ENCODE measurements around the gene PTPRM.

Gene PTPRM

GRCh38 chr18:8215741-8216140, 648.6 kb downstream of the PTPRM start:
- DNase-seq = no peak

DNA sequence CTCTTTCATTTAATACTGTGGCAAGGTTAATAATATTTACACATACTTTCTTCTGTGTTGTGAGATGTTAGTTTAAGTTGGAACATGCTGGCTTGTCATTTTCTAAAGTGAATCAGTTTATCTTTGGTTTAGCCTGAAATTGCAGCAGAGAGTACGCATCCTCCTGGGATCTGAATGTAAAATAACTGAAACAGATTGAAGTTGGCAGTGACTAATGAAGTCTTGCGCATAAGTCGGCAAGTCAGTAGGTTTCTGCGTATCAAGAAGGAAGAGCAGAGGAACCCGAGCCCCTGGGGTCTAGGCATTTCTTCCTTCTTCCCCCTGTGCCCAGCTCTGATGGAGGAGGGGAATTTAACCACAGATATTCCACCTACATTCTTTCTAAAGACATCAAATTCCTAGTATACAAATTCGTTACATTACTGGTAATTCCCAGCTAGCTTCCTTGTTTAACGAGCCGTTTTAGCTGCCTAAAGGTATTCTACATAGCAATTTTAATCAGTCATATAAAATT, 650.0 kb downstream of the PTPRM start:
- DNase-seq = no peak

GRCh38 chr18:8218197-8218596, 651.1 kb downstream of the PTPRM start:
- DNase-seq = no peak

DNA sequence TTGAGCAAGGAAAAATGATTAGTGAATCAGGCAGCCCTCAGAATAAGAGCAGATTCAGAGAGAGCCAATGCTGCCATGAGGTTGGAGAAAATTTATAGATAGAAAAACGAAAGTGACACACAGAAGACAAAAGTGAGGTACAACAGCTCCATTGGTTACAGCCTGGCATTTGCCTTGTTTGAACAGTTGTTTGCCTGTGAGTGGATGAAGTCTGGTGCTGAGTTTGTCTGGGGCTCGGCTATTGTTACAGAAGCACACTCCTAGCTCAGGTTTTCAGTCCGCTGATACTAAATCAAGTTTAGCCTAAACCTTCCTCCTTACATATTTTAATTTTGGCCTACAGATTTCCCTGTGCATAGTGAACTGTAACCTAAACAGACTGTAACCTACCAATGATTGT, 654.3 kb downstream of the PTPRM start:
- no peak for DNase-seq

DNA sequence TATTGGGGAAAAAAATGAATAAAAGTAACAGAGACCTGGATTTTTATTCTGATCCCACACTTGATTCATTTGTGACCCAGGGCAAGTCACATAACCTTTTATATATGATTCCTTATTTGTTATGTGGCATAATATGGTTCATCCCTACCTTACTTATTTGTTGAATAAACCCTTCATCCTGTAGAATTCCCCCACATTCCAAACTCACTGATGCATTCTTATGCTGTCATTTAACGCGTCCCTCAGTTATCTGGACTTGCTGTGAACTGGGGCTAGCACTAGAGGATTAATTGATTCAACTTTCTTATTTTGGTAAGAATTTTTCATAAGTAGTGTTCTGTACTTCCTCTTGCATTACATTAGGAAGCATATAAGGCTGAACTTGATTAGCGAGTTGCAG, 657.5 kb downstream of the PTPRM start:
- no peak for DNase-seq

DNA sequence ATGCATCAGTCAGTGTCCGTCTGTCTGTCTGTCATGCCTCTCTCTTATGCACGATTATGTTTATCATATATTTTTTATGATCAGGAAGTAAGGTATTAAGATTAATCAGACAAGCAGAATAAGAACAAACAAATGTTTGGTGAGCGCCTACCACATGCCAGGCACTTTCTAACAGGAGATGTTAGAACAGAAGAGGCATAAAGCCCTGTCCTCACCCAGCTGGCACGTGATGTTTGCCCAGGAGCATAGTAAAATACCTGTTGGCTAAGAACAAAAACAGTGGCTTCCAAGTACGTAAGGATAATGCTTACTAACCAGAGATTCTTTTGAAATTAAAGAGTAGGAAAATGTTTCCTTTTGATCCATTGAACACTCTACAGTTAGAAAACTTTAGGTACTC, 661.9 kb downstream of the PTPRM start:
- DNase-seq = no peak

DNA sequence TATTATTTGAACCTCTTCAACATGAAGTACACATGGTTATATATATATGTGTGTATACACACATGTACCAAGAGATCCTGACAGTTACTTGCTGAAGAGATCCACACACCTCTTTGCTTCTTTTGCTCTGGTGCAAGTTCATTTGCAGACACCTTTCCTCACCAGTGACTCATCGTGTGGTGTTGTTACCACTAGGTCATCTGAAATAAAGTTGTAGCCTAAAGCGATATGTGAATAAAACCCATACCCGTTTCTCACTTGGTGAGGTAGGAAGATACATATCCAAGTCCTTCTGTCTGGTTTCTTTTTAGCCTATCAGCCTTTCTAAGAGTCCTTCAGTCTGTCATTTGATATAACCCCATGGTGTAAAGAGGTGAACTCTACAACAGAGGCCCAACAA, 662.7 kb downstream of the PTPRM start:
- no peak for DNase-seq

DNA sequence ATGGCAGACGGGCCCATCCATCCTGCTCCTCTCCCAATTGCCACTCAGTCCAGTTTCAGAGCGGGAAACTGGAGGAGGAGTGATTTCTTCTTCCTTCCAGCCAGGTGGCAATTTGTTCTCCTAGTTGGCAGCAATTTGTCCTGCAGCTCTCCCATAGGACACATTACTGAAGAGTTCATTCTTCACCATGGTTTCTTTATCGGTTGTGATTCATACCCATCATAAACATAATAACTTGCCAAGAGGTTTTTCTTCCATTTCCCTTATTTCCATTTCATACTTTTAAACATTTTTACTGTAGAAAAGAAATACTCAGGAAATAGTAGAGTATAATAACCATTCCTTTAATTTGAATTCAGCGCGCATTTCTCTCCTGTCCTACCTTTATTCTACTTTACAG, 664.2 kb downstream of the PTPRM start:
- no peak for DNase-seq

DNA sequence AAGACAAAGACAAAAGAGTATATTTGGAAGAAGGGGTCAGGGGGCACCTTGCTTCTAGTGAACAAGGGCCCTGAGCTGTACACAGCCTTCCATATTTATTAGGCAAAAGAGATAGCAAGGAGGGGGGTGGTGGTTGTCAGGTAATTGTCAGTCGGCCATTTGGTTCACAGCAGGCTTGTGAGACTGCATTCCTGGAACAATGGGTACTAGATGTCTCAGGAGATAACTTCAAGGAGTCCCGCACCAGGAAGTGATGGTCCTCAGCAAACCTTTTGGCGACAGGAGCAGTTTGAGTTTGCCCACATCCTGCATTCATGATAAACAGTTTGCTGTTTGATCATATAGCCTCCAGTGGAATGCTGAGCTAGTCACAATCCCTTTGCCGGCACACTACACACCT, 665.7 kb downstream of the PTPRM start:
- no peak for DNase-seq

DNA sequence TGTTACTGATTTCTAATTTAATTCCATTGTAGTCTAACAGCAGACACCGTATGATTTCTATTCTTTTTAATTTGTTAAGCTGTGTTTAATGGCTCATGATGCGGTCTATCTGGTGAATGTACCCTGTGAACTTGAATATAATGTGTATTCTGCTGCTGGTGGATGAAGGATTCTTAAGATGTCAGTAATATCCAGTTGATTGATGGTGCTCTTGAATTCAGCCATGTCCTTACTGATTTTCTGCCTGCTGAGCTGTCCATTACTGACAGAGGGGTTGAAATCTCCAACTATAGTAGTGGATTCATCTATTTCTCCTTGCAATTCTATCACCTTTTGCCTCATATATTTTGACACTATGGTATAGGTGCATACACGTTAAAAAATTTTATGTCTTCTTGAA, 668.8 kb downstream of the PTPRM start:
- no peak for DNase-seq

GRCh38 chr18:8238507-8238906, 671.4 kb downstream of the PTPRM start:
- no peak for DNase-seq

DNA sequence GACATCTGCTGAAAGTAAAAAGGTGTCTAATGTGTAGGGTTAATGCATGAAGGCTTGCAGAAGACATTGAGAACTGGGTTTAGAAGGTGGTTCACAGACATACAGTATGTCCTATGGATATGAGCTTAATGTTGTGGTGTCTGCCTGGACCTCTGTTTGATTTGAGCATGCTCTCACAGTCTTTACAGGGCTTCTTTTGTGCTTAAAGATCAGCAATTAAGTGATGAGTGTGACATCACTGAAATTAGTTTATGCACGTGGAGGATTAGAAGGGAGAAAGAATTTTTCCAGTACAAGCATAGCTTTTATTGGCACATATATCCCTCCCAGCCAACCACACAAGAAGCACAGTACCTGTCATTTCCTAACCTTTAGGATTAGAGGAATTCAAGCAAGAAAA, 674.6 kb downstream of the PTPRM start:
- DNase-seq = no peak

- DNase-seq = no peak
Observed at GRCh38 chr18:8242151-8242696, 675.1 kb downstream of the PTPRM start.

DNA sequence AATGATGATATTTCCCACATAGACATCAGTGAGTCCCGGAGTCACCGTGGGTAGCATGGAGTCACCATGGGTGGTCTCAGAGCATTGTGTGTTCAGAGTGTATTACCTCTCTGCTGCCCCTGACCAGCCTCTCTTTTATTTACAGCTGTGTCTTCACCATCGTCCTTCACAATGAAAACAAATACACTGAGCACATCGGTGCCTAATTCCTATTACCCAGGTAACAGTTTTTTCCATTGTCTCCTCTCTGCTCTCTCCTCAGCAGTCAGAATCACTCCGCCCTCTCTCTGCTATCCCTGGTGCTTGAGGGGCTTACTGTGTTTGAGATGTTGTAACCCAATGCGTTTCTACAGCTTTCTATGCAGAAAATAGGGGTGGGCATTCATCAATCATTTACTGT, 680.6 kb downstream of the PTPRM start:
- no peak for DNase-seq

- DNase-seq = no peak
Observed at GRCh38 chr18:8248576-8248975, 681.5 kb downstream of the PTPRM start.

DNA sequence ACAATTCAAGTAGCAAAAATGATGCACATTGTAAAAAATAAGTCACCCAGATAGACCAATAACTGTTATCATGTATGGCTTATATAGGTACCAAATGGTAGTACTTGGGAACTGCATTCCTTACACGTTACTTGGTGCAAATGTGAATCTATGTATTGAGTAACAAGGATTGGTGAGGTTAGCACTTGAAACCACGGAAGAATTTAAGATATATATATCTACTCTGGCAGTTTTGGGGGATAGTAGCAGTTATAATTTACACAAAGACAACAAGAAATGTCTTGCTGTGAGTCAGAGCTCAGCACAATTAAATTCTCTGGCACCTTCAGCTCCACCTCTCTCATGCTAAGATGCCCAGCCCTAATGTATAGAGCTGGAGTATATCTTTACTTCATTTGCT, 682.7 kb downstream of the PTPRM start:
- no peak for DNase-seq

- no peak for DNase-seq
Observed at GRCh38 chr18:8252371-8252770, 685.3 kb downstream of the PTPRM start.

- no peak for DNase-seq
Observed at GRCh38 chr18:8253944-8254343, 686.8 kb downstream of the PTPRM start.

DNA sequence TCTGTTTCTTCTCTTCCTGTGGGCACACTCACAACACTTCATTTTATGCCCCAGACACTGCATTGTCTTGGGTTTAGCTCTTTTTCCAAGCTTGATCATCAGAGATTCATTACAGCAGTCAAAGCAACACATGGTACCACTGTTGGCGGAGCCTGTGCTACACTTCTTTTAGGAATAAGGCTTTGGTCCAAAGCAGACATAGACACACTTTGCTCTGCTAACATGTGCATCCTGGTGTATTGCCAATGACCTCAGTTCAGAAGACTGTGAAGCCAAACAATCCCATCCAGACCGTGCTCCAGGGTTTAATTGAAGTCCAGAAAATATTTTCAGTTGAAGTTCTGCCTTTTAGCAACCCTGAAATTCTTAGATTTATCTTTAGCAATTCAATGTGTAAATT, 687.5 kb downstream of the PTPRM start:
- DNase-seq = no peak

DNA sequence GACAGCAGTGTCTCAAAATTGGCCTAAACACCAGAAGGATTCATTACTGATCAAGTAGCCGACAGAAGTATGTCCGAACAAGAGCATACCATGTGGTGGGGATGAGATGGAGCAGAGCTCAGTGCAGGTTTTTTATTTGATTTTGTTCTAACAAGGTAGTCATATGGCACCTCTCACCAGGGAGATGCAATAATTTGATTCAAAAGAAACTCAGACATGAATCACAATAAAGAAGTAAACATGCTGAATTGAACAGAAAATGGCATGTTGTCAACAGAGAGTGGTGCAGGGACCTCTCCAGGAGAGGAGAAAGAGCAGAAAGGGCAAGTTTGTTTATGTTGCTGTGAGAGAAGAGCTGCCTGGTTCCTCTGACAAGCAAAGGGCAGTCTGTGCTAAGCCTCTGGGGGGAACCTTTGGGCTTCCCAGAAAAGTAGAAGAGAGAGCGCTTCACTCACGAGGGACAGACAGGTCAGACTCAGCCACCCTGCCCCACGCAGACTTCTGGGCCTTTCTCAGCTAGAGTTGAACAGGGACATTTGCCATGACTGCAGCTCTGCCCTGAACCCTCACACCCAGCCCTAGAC, 690.8 kb downstream of the PTPRM start:
- no peak for DNase-seq

GRCh38 chr18:8260319-8260718, 693.2 kb downstream of the PTPRM start:
- DNase-seq = no peak

GRCh38 chr18:8260827-8261226, 693.7 kb downstream of the PTPRM start:
- no peak for DNase-seq

DNA sequence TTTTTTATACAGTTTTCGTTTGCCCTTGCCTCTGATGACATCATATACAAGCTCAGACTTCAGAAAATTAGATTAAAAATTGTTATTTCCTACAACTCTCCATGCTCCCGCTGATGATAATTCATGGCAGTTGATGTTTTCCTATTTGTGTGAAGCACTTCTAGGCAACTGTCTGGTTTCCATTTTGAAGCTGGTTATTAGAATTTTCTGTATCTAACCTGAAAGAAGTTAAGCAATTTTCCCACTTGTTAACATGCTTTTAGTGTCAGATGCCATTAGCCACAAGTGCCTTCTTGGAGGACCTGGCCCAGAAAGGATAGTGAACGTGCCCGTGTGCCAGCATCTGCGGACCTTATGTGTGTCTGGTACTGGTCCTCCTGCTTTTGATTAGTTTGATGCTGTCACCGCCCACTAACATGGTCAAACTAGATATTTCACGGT, 694.6 kb downstream of the PTPRM start:
- no peak for DNase-seq

DNA sequence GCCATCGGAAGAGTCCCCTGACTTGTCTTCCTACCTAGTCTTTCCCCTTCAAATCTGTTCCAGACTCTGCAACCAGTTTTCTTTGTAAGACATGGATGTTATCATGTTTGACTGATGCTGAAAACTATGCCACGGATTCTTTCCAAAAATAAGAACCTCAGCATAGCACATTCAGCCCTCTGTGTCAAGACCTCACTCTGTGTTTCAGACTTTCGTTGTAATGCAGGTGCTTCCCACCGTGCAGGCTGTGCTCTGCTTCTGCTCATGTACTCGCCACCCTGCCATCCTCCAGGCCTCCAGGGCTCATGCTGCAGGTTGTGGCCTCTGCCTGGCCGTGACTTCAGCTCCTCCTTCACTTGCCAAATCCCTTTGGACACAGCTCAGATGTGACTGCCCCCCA, 695.1 kb downstream of the PTPRM start:
- no peak for DNase-seq

DNA sequence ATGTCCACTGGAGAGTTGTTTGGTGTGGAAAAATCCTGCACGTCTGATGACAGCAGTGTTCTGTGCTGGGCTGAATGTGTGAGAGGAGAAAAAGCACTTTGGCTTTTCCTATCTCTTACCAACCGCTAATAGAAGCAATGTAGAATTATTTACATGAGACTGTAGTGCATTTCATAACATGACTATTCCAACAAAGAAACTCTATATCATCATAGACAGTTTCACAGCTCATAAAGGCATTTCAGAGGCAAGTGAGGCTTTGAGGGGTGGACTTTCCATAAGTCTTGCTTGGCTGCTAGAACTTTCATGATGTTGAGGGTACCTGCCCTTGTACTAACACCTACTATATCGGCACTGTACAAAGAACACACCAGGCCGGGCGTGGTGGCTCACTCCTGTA, 697.0 kb downstream of the PTPRM start:
- DNase-seq = no peak
